WTC11 (cell line): ENCODE results near the gene BMP2K. TPM values are rescaled to one million over a fixed set of nuclear protein-coding genes. Genes with fewer than 3 reads are reported as not detected.

Source experiments
- ATAC-seq: fragments of 200-7000 bp; cut with Tn5 transposase; 2 replicates; pipeline ENCODE4 v1.10.0; 2021; ENCODE audit warnings: mild to moderate bottlenecking, moderate library complexity
- CTCF ChIA-PET: fragments of 300-600 bp; sonication (Branson Sonifier 250); formaldehyde crosslinking; loops from one replicate; lab custom pipeline; 2021; ENCODE audit warnings: antibody characterized with exemption; lab: Charles Lee
- POLR2A ChIA-PET: fragments of 350-600 bp; sonication (Branson Sonifier 250); formaldehyde crosslinking; loops from one replicate; lab custom pipeline; 2021; ENCODE audit warnings: antibody characterized with exemption; lab: Charles Lee
- DNase-seq: peaks from one replicate; pipeline ENCODE4 v3.0.0; 2021; ENCODE audit warnings: low spot score
- H3K27ac Mint-ChIP-seq: 2 replicates; pipeline ENCODE4 v1.8.0; 2021; ENCODE audit warnings: mixed read lengths
- H3K27me3 Mint-ChIP-seq: 2 replicates; pipeline ENCODE4 v1.8.0; 2021; ENCODE audit warnings: low read depth, mild to moderate bottlenecking, moderate library complexity, mixed read lengths
- H3K36me3 Mint-ChIP-seq: 2 replicates; pipeline ENCODE4 v1.8.0; 2021; ENCODE audit warnings: mixed read lengths
- H3K4me1 Mint-ChIP-seq: 2 replicates; pipeline ENCODE4 v1.8.0; 2022; ENCODE audit warnings: mixed read lengths
- H3K4me3 Mint-ChIP-seq: 2 replicates; pipeline ENCODE4 v1.8.0; 2021; ENCODE audit warnings: mild to moderate bottlenecking, moderate library complexity, mixed read lengths
- H3K9me3 Mint-ChIP-seq: 2 replicates; pipeline ENCODE4 v1.8.0; 2021; ENCODE audit warnings: mixed read lengths
- CDX4 ChIP-seq: fragments of 250-450 bp; sonication (Bioruptor Pico); IDR thresholded peaks from 2 replicates; pipeline ENCODE4 v1.9.0; 2021; ENCODE audit warnings: moderate library complexity, mild to moderate bottlenecking, inconsistent platforms, borderline replicate concordance
- ERG ChIP-seq: fragments of 250-450 bp; sonication (Bioruptor Pico); IDR thresholded peaks from 2 replicates; pipeline ENCODE4 v1.8.0; 2021; ENCODE audit warnings: mild to moderate bottlenecking
- FOXP4 ChIP-seq: sonication (generic); formaldehyde crosslinking; IDR thresholded peaks from 2 replicates; pipeline ENCODE4 v1.8.0; 2022; ENCODE audit warnings: mild to moderate bottlenecking, missing genetic modification reagents
- HMGXB4 ChIP-seq: sonication (generic); formaldehyde crosslinking; IDR thresholded peaks from 2 replicates; pipeline ENCODE4 v1.8.1; 2023; ENCODE audit warnings: mild to moderate bottlenecking, moderate library complexity, missing genetic modification reagents
- KAT7 ChIP-seq: sonication (generic); formaldehyde crosslinking; IDR thresholded peaks from 2 replicates; pipeline ENCODE4 v1.8.1; 2023; ENCODE audit warnings: missing genetic modification reagents, mild to moderate bottlenecking, borderline replicate concordance
- MAX ChIP-seq: sonication (generic); formaldehyde crosslinking; IDR thresholded peaks from 2 replicates; pipeline ENCODE4 v1.8.0; 2022; ENCODE audit warnings: mild to moderate bottlenecking, missing genetic modification reagents
- PRDM15 ChIP-seq: sonication (generic); formaldehyde crosslinking; IDR thresholded peaks from 2 replicates; pipeline ENCODE4 v1.8.0; 2022; ENCODE audit warnings: missing genetic modification reagents
- TP53 ChIP-seq: sonication (generic); formaldehyde crosslinking; IDR thresholded peaks from 2 replicates; pipeline ENCODE4 v1.8.1; 2023; ENCODE audit warnings: mild to moderate bottlenecking, missing genetic modification reagents
- ZBTB21 ChIP-seq: sonication (generic); formaldehyde crosslinking; IDR thresholded peaks from 2 replicates; pipeline ENCODE4 v1.8.1; 2023; ENCODE audit warnings: mild to moderate bottlenecking, missing genetic modification reagents, borderline replicate concordance
- ZNF423 ChIP-seq: fragments of 250-450 bp; sonication (Bioruptor Pico); IDR thresholded peaks from 2 replicates; pipeline ENCODE4 v2.1.2; 2022; ENCODE audit warnings: mild to moderate bottlenecking, moderate library complexity
- total RNA-seq: library from RNA; stranded (reverse); gene quantifications from 3 replicates; pipeline ENCODE4 v1.2.3, GENCODE V29; 2021

BMP2K gene
- total RNA-seq, 1 experiment from 2014 or later: 19.9 TPM

- no peak for ATAC-seq
These were observed 11.6 kb upstream of the BMP2K start for GRCh38 chr4:78764498-78764961.

More at GRCh38 chr4:78764498-78764961, 11.6 kb upstream of the BMP2K start:
- no peak for DNase-seq
- H3K27me3 Mint-ChIP-seq: no peaks in the 10 kb centered on the region
- H3K27ac Mint-ChIP-seq: no peak overlapping the region
- peaks cover 5% of the 10 kb centered on the region for H3K4me1 Mint-ChIP-seq
- no peaks in the 10 kb centered on the region for H3K9me3 Mint-ChIP-seq
- H3K36me3 Mint-ChIP-seq: no peaks in the 10 kb centered on the region
- ChIA-PET POLR2A (no interaction called here), CTCF (no interaction called here)
- no peak for TF ChIP-seq HMGXB4 (CRISPR knock-in tag)
- no peak for TF ChIP-seq FOXP4 (CRISPR knock-in tag)
- no peak for TF ChIP-seq TP53 (CRISPR knock-in tag)
- no peak for TF ChIP-seq ZBTB21 (CRISPR knock-in tag)
- TF ChIP-seq PRDM15: no peak
- TF ChIP-seq MAX (CRISPR knock-in tag): no peak
- TF ChIP-seq ERG (CRISPR knock-in tag): no peak
- no peak for TF ChIP-seq CDX4 (CRISPR knock-in tag)
- TF ChIP-seq ZNF423 (CRISPR knock-in tag): no peak
- no peak for TF ChIP-seq KAT7 (CRISPR knock-in tag)
- no peak overlapping the region for H3K4me3 Mint-ChIP-seq
